NOMO-1 (cell line): ENCODE results near the gene PRKACA.
A peak's percentile ranks its signal among the peaks of the same experiment; 100 is the strongest.

ENCODE experiments used
- DNase-seq, 2 experiments: peaks; one replicate each; lab custom pipeline; 2025; ENCODE audit not compliant: unreplicated experiment in 2 of 2; lab: John Stamatoyannopoulos, UW

PRKACA gene

GRCh38 chr19:14073925-14074838, 43.4 kb downstream of the PRKACA start:
- no peak for DNase-seq

- DNase-seq, result peak; percentile 64 to 69
Observed at GRCh38 chr19:14073261-14073924, 44.2 kb downstream of the PRKACA start.

- DNase-seq, result peak; percentile 5 to 18
Observed at GRCh38 chr19:14072535-14073260, 44.9 kb downstream of the PRKACA start, which contains the start of gene MISP3. Gene MISP3 (plus strand): TSS chr19:14072786. CDS start chr19:14073310, 524 bp downstream.

GRCh38 chr19:14070268-14071050, 47.1 kb downstream of the PRKACA start:
- DNase-seq, result no peak

GRCh38 chr19:14066134-14066533, 51.4 kb downstream of the PRKACA start:
- DNase-seq, result peak in 1 of 2 experiments; percentile 14

- no peak for DNase-seq
Observed at GRCh38 chr19:14063105-14063504, 54.5 kb downstream of the PRKACA start.

- no peak for DNase-seq
Observed at GRCh38 chr19:14062558-14062855, 55.1 kb downstream of the PRKACA start.

- no peak for DNase-seq
Observed at GRCh38 chr19:14061751-14062557, 55.6 kb downstream of the PRKACA start, which contains the start of gene PALM3. Gene PALM3 (minus strand): TSS chr19:14062076. CDS start chr19:14061980, 96 bp downstream.

- no peak for DNase-seq
Observed at GRCh38 chr19:14061081-14061749, 56.3 kb downstream of the PRKACA start.

- no peak for DNase-seq
Observed at GRCh38 chr19:14059652-14060155, 57.9 kb downstream of the PRKACA start.

GRCh38 chr19:14059093-14059480, 58.5 kb downstream of the PRKACA start:
- no peak for DNase-seq

GRCh38 chr19:14058182-14059092, 59.1 kb downstream of the PRKACA start:
- DNase-seq, result no peak

- DNase-seq, result no peak
Observed at GRCh38 chr19:14056741-14057356, 60.7 kb downstream of the PRKACA start.

- DNase-seq, result no peak
Observed at GRCh38 chr19:14056069-14056666, 61.4 kb downstream of the PRKACA start.

- DNase-seq, result no peak
Observed at GRCh38 chr19:14055396-14055795, 62.2 kb downstream of the PRKACA start.

GRCh38 chr19:14054721-14055120, 62.8 kb downstream of the PRKACA start:
- DNase-seq, result no peak

GRCh38 chr19:14054099-14054498, 63.5 kb downstream of the PRKACA start:
- no peak for DNase-seq
